ENCODE measurements around the gene P2RX1. TPM values are rescaled to one million over a fixed set of nuclear protein-coding genes. Genes with fewer than 3 reads are reported as not detected.

P2RX1 gene
- total and polyA plus RNA-seq, 2 experiments from 2014 or later = 0.31 to 2.2 TPM

- Histone ChIP-seq H3K4me2 (no peak overlapping the region), H3K4me1 (ENCODE audit: insufficient read depth) (peaks cover 13% of the 10 kb centered on the region), H3K36me3 (ENCODE audit: insufficient read depth) (no peaks in the 10 kb centered on the region), H4K20me1 (replicated peaks; ENCODE audit: insufficient read depth) (no peaks in the 10 kb centered on the region), H3K9me2 (ENCODE audit: insufficient read depth) (no peaks in the 10 kb centered on the region), H2AFZ (peak overlapping the region; percentile 69), H3F3A (replicated peaks; ENCODE audit: low read depth) (no peaks in the 10 kb centered on the region), H3K27ac (ENCODE audit: low read depth) (no peak overlapping the region), H3K27me3 (ENCODE audit: insufficient read depth) (no peaks in the 10 kb centered on the region), H3K79me2 (replicated peaks; ENCODE audit: insufficient read depth) (no peaks in the 10 kb centered on the region), H3K4me3 (no peak overlapping the region)
- ATAC-seq (peak; percentile 14), DNase-seq (ENCODE audit: low spot score) (no peak)
- peak overlapping the region; percentile 29; the same call in 1 of the 2 replicates for H3K27ac Mint-ChIP-seq
- H3K36me3 Mint-ChIP-seq (ENCODE audit: low read depth) = no peaks in the 10 kb centered on the region
- H3K4me1 Mint-ChIP-seq = peaks cover 17% of the 10 kb centered on the region
- H3K4me3 Mint-ChIP-seq = no peak overlapping the region
- no peak for TF ChIP-seq ETS1 (IDR thresholded peaks at IDR 0.05)
- TF ChIP-seq NANOG (IDR thresholded peaks at IDR 0.05; ENCODE audit: borderline replicate concordance) = no peak
- no peak for TF ChIP-seq ZNF462 (CRISPR knock-in tag; IDR thresholded peaks at IDR 0.05)
- TF ChIP-seq EZH2 (IDR thresholded peaks at IDR 0.05; ENCODE audit: low read depth, unreplicated experiment) = no peak
- TF ChIP-seq EZH2phosphoT487 (IDR thresholded peaks at IDR 0.05; ENCODE audit: unreplicated experiment) = no peak
- no peak for TF ChIP-seq JUNB (IDR thresholded peaks at IDR 0.05; ENCODE audit: unreplicated experiment)
- peak; percentile 53 to 90 for TF ChIP-seq CTCF (conservative IDR thresholded peaks at IDR 0.05; ENCODE audit: low read depth in 2 of 2)
- TF ChIP-seq STAT1 (IDR thresholded peaks at IDR 0.05; ENCODE audit: unreplicated experiment) = no peak
- no peaks in the 10 kb centered on the region for H3K9me3 Mint-ChIP-seq
- H3K27me3 Mint-ChIP-seq (ENCODE audit: insufficient read depth, low read depth, poor library complexity) = peaks cover 12% of the 10 kb centered on the region
Measured at GRCh38 chr17:3907483-3908216, 8.6 kb downstream of the P2RX1 start.
